HUES48 (cell line): ENCODE results near the gene TIPARP.

Source experiments
- H3K27ac ChIP-seq: one replicate; pipeline ENCODE4 v1.7.0; 2013; ENCODE audit warnings: low read depth, low read length, inconsistent platforms
- H3K27me3 ChIP-seq: 2 replicates; pipeline ENCODE4 v1.6.1; 2013; ENCODE audit warnings: mild to moderate bottlenecking, low read length; ENCODE audit not compliant: control insufficient read depth, insufficient read depth
- H3K36me3 ChIP-seq: 2 replicates; pipeline ENCODE4 v1.6.1; 2013; ENCODE audit warnings: low read length; ENCODE audit not compliant: control insufficient read depth, insufficient read depth
- H3K4me1 ChIP-seq: 2 replicates; pipeline ENCODE4 v1.6.1; 2013; ENCODE audit warnings: mild to moderate bottlenecking, low read length; ENCODE audit not compliant: control insufficient read depth, insufficient read depth
- H3K4me3 ChIP-seq: 2 replicates; pipeline ENCODE4 v1.5.1; 2013; ENCODE audit warnings: mild to moderate bottlenecking, low read depth, low read length
- H3K9ac ChIP-seq: 2 replicates; pipeline ENCODE4 v1.6.1; 2013; ENCODE audit warnings: mild to moderate bottlenecking, low read depth, low read length, moderate library complexity
- H3K9me3 ChIP-seq: 2 replicates; pipeline ENCODE4 v1.6.1; 2013; ENCODE audit warnings: low read length; ENCODE audit not compliant: control insufficient read depth, insufficient read depth

Gene TIPARP

GRCh38 chr3:156664831-156665178, 9.6 kb upstream of the TIPARP start:
- Histone ChIP-seq H3K9me3 (no peaks in the 10 kb centered on the region), H3K4me3 (no peak overlapping the region), H3K36me3 (no peaks in the 10 kb centered on the region), H3K9ac (no peak overlapping the region), H3K27ac (no peak overlapping the region), H3K27me3 (no peaks in the 10 kb centered on the region), H3K4me1 (peaks cover 19% of the 10 kb centered on the region)

- Histone ChIP-seq H3K9ac (no peak overlapping the region), H3K27ac (no peak overlapping the region), H3K36me3 (no peaks in the 10 kb centered on the region), H3K9me3 (no peaks in the 10 kb centered on the region), H3K4me3 (no peak overlapping the region), H3K27me3 (no peaks in the 10 kb centered on the region), H3K4me1 (peaks cover 19% of the 10 kb centered on the region)
Measured at GRCh38 chr3:156665291-156665690, 9.1 kb upstream of the TIPARP start.

DNA sequence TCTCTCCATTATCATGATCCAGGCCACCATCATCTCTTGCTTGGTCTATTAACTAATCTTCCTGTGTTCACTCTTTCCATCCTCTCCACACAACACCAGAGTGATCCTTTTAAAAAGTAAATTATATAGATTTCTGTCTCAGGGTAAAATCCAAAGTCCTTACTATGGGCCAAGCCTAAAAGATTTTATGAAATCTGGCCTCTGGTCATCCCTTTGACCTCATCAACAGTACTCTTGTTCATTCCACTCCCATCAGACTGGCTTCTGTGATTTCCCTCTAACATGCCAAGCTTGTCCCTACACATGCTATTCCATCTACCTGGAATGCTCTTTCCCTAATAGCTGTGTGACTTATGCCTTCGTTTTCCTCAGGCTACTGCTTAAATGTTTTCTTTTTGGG, 8.3 kb upstream of the TIPARP start:
- Histone ChIP-seq H3K27ac (no peak overlapping the region), H3K4me1 (peaks cover 19% of the 10 kb centered on the region), H3K27me3 (no peaks in the 10 kb centered on the region), H3K9me3 (no peaks in the 10 kb centered on the region), H3K36me3 (no peaks in the 10 kb centered on the region), H3K9ac (no peak overlapping the region), H3K4me3 (no peak overlapping the region)

- no peaks in the 10 kb centered on the region for H3K9me3 ChIP-seq
- no peak overlapping the region for H3K9ac ChIP-seq
- H3K27ac ChIP-seq, result peak overlapping the region; percentile 8
- peaks cover 19% of the 10 kb centered on the region for H3K4me1 ChIP-seq
- no peak overlapping the region for H3K4me3 ChIP-seq
- no peaks in the 10 kb centered on the region for H3K36me3 ChIP-seq
- H3K27me3 ChIP-seq, result peaks cover 6% of the 10 kb centered on the region; the same call in 1 of the 2 replicates
Measured at GRCh38 chr3:156668073-156668763, 6.2 kb upstream of the TIPARP start.

DNA sequence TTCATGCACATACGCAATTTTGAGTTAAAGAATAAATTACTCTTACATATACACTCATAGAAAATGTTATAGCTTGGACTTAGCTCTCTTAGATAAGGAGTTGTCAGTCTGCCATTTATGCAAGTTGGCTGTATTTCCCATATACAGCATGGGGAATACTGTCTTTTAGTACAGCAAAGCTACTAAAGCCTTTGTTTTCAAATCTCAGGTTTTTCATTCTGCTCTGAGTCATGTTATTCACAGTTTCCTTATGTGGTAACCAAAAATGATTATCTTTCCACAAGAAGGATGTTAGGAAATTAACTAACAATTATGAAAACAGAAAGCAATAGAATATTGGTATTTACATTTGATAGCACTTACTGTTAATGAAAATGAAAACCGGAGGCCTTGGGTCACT, 4.3 kb upstream of the TIPARP start:
- H3K9ac ChIP-seq, result no peak overlapping the region
- no peak overlapping the region for H3K27ac ChIP-seq
- H3K4me1 ChIP-seq, result peaks cover 16% of the 10 kb centered on the region
- H3K27me3 ChIP-seq, result peaks cover 6% of the 10 kb centered on the region; the same call in 1 of the 2 replicates
- H3K36me3 ChIP-seq, result no peaks in the 10 kb centered on the region
- no peaks in the 10 kb centered on the region for H3K9me3 ChIP-seq
- no peak overlapping the region for H3K4me3 ChIP-seq

- H3K9me3 ChIP-seq, result no peaks in the 10 kb centered on the region
Measured at GRCh38 chr3:156670652-156671051, 3.7 kb upstream of the TIPARP start.

DNA sequence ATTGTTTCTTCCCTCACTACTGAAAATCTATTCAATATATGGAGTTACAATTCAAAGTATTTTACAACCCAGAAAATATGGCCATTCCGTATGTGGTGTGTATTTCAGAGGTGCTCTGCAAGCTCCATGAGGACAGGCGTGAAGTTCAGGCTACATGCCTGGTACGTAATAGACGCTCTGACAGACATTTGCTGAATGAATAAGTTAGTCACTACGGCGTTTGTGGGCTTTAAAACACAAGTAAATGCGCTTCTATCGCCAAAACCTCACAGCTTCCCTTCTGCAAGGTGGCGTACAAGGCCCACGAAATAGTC, 701 bp upstream of the TIPARP start:
- Histone ChIP-seq H3K9ac (peak overlapping the region; percentile 74; the same call in 1 of the 2 replicates), H3K27ac (peak overlapping the region; percentile 90), H3K4me1 (peaks cover 17% of the 10 kb centered on the region), H3K27me3 (peaks cover 6% of the 10 kb centered on the region; the same call in 1 of the 2 replicates), H3K4me3 (peak overlapping the region; percentile 95), H3K36me3 (peaks cover 12% of the 10 kb centered on the region), H3K9me3 (no peaks in the 10 kb centered on the region)

More at GRCh38 chr3:156670652-156671051, 3.7 kb upstream of the TIPARP start:
- peaks cover 6% of the 10 kb centered on the region; the same call in 1 of the 2 replicates for H3K27me3 ChIP-seq
- peaks cover 15% of the 10 kb centered on the region for H3K4me1 ChIP-seq
- H3K4me3 ChIP-seq, result no peak overlapping the region
- H3K9ac ChIP-seq, result no peak overlapping the region
- no peaks in the 10 kb centered on the region for H3K36me3 ChIP-seq
- no peak overlapping the region for H3K27ac ChIP-seq

DNA sequence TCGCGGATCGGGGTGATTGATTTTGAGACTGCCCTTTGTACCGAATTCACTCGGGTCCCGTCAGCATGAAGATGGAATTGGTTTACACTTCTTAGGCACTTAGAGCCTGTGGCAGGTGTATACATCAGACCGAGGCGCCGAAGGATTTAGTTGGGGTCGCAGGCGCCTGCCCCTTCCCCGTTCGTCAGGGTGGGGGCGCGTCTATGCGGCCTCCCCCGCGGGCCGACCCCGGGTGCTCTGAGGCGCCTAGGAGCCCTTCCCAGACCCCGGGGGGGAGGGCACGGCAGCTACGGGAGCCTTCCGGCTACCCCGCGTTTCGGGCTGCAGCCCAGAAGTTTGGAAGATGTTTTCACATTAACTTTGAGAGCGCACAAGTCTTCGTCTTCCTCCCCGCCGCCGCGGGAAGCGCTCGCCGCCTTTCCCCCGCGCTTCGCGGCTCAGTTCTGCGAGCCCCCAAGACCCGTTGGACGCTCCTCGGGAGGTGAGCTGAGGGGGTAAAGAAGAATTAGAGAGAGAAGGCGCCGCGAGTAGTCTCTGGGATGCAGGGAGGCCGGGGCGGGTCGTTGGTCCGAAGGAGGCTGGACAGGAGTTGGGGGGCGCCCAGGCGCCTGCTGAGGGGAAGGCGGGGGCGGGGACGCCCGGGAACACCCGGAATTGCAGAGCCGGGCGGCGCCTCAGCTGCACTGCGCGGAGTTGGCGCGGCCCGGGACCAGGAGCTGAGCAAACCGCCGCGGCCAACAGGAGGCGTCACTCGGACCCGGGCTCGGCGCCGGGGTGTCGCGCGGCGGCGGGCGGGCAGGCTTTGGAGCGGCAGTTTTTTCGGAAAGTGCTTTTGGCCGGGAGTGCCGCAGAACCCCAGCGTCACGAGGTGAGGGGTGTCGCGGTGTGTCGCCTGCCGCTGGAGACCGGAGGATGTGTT, 780 bp downstream of the TIPARP start:
- H3K27me3 ChIP-seq, result peaks cover 6% of the 10 kb centered on the region; the same call in 1 of the 2 replicates
- peak overlapping the region; percentile 74 for H3K9ac ChIP-seq
- peaks cover 22% of the 10 kb centered on the region for H3K36me3 ChIP-seq
- no peaks in the 10 kb centered on the region for H3K9me3 ChIP-seq
- H3K27ac ChIP-seq, result peak overlapping the region; percentile 90
- peak overlapping the region; percentile 95 for H3K4me3 ChIP-seq
- H3K4me1 ChIP-seq, result peaks cover 17% of the 10 kb centered on the region

- Histone ChIP-seq H3K4me1 (peaks cover 27% of the 10 kb centered on the region), H3K9ac (peak overlapping the region; percentile 60), H3K36me3 (peaks cover 29% of the 10 kb centered on the region), H3K27ac (peak overlapping the region; percentile 90), H3K4me3 (peak overlapping the region; percentile 95), H3K9me3 (no peaks in the 10 kb centered on the region), H3K27me3 (peaks cover 6% of the 10 kb centered on the region; the same call in 1 of the 2 replicates)
Measured at GRCh38 chr3:156675830-156676767, 1.7 kb downstream of the TIPARP start.

DNA sequence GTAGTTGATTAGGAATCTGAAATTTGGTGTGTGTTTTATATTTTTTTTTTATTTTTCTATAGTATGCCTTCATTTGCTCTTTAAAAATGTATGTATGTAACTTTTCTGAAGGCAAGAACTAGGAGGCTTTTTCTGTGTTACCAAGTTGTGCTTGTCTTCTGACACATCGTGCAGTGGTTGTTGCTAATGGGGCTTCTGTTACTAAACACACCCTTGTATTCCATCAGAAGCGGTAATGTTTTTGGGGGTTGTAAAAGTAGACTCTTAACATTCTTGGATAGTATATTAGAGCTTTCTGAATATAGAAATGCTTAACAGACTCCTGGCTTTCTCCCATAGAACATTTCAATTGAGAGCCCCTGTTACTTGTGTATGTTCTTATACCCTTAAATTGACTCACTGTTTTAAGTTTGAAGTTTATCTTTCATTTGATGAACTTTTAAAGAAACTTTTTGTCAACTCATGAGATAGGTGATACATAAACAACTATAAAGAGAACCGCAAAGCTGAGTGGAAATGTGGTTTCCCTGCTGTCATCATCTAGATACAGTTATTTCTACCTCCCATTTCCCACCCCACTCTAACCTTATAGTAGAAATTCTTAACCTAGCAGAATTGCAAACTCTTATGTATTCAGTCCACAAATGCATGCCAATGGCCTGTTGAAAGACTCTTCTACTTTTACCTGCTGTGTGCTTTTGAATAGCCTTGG, 2.5 kb downstream of the TIPARP start:
- H3K36me3 ChIP-seq, result peaks cover 38% of the 10 kb centered on the region
- peaks cover 28% of the 10 kb centered on the region for H3K4me1 ChIP-seq
- H3K9ac ChIP-seq, result no peak overlapping the region
- H3K27me3 ChIP-seq, result peaks cover 6% of the 10 kb centered on the region; the same call in 1 of the 2 replicates
- H3K27ac ChIP-seq, result no peak overlapping the region
- peak overlapping the region; percentile 95; the same call in 1 of the 2 replicates for H3K4me3 ChIP-seq
- H3K9me3 ChIP-seq, result no peaks in the 10 kb centered on the region
